Neural progenitor cell (in vitro differentiated cells): Measurements from ENCODE around the gene RNF145. TPM values are rescaled to one million over a fixed set of nuclear protein-coding genes. Genes with fewer than 3 reads are reported as not detected.

Source experiments
- DNase-seq: peaks from one replicate; pipeline ENCODE4 v3.0.0-alpha.2; 2016; ENCODE audit warnings: low spot score
- H2AFZ ChIP-seq: fragments of 200-600 bp; sonication (generic); replicated peaks from 2 replicates; pipeline ENCODE4 v1.6.1; 2016; ENCODE audit warnings: antibody characterized with exemption
- H3F3A ChIP-seq: fragments of 200-600 bp; sonication (generic); 2 replicates; pipeline ENCODE4 v1.6.1; 2016; ENCODE audit warnings: antibody characterized with exemption, low read depth
- H3K27ac ChIP-seq: fragments of 200-600 bp; sonication (generic); 2 replicates; pipeline ENCODE4 v1.5.1; 2016; ENCODE audit warnings: mild to moderate bottlenecking
- H3K27me3 ChIP-seq: fragments of 200-600 bp; sonication (generic); 2 replicates; pipeline ENCODE4 v1.6.1; 2016; ENCODE audit warnings: mild to moderate bottlenecking, moderate library complexity
- H3K36me3 ChIP-seq: fragments of 200-600 bp; sonication (generic); 2 replicates; pipeline ENCODE4 v1.5.1; 2016
- H3K4me1 ChIP-seq: fragments of 200-600 bp; sonication (generic); 2 replicates; pipeline ENCODE4 v1.6.1; 2016; ENCODE audit warnings: mixed run types
- H3K4me2 ChIP-seq: fragments of 200-600 bp; sonication (generic); 2 replicates; pipeline ENCODE4 v1.6.1; 2016
- H3K4me3 ChIP-seq: fragments of 200-600 bp; sonication (generic); 2 replicates; pipeline ENCODE4 v1.5.1; 2016
- H3K79me2 ChIP-seq: fragments of 200-600 bp; sonication (generic); 2 replicates; pipeline ENCODE4 v1.6.1; 2016; ENCODE audit warnings: low read depth
- H3K9ac ChIP-seq: fragments of 200-600 bp; sonication (generic); 2 replicates; pipeline ENCODE4 v1.6.1; 2016
- H3K9me3 ChIP-seq: fragments of 200-600 bp; sonication (generic); 2 replicates; pipeline ENCODE4 v1.5.1; 2016; ENCODE audit warnings: low read depth
- H4K20me1 ChIP-seq: fragments of 200-600 bp; sonication (generic); 2 replicates; pipeline ENCODE4 v1.6.1; 2016; ENCODE audit warnings: low read depth
- H3K27ac Mint-ChIP-seq: 3 replicates; pipeline ENCODE4 v1.8.0; 2021; ENCODE audit warnings: mixed read lengths
- H3K27me3 Mint-ChIP-seq: 2 replicates; pipeline ENCODE4 v1.8.0; 2022; ENCODE audit warnings: low read depth, mild to moderate bottlenecking, inconsistent platforms, moderate library complexity, mixed read lengths; ENCODE audit not compliant: insufficient read depth
- H3K36me3 Mint-ChIP-seq: 3 replicates; pipeline ENCODE4 v1.8.0; 2021; ENCODE audit warnings: mixed read lengths
- H3K4me1 Mint-ChIP-seq: 3 replicates; pipeline ENCODE4 v1.8.0; 2021; ENCODE audit warnings: mixed read lengths
- H3K4me3 Mint-ChIP-seq: 3 replicates; pipeline ENCODE4 v1.8.0; 2021; ENCODE audit warnings: mild to moderate bottlenecking, moderate library complexity, mixed read lengths
- H3K9me3 Mint-ChIP-seq: 3 replicates; pipeline ENCODE4 v1.8.0; 2020; ENCODE audit warnings: mixed read lengths
- CTCF ChIP-seq: fragments of 200-600 bp; sonication (generic); IDR thresholded peaks from 2 replicates; pipeline ENCODE4 v1.5.1; 2017; ENCODE audit warnings: antibody characterized with exemption, mild to moderate bottlenecking
- EZH2 ChIP-seq: fragments of 200-600 bp; sonication (generic); IDR thresholded peaks from 2 replicates; pipeline ENCODE4 v1.6.1; 2017; ENCODE audit warnings: antibody characterized with exemption, mild to moderate bottlenecking, moderate library complexity
- EZH2phosphoT487 ChIP-seq: fragments of 200-600 bp; sonication (generic); IDR thresholded peaks from 2 replicates; pipeline ENCODE4 v1.6.1; 2017; ENCODE audit warnings: antibody characterized with exemption
- total RNA-seq: library from RNA; depleted of rRNA; stranded (reverse); fragments of >200 nt; gene quantifications from 2 replicates; pipeline ENCODE4 v1.2.3, GENCODE V29; 2015; ENCODE audit warnings: low replicate concordance

RNF145 gene
- total RNA-seq, 1 donor from 2014 or later: 80.0 TPM

- no peaks in the 10 kb centered on the region for H3K79me2 ChIP-seq
- H2AFZ ChIP-seq: no peak overlapping the region
- Mint-ChIP-seq H3K4me1 (no peaks in the 10 kb centered on the region), H3K36me3 (no peaks in the 10 kb centered on the region), H3K27me3 (peaks cover 3% of the 10 kb centered on the region), H3K4me3 (no peak overlapping the region), H3K9me3 (no peaks in the 10 kb centered on the region), H3K27ac (no peak overlapping the region)
- H3K4me1 ChIP-seq: peaks cover 12% of the 10 kb centered on the region
- H3K27me3 ChIP-seq: peaks cover 7% of the 10 kb centered on the region
- H3K27ac ChIP-seq: no peak overlapping the region
- no peaks in the 10 kb centered on the region for H3K9me3 ChIP-seq
- no peak overlapping the region for H3K4me2 ChIP-seq
- H4K20me1 ChIP-seq: no peaks in the 10 kb centered on the region
- H3F3A ChIP-seq: peaks cover 6% of the 10 kb centered on the region
- TF ChIP-seq CTCF (no peak), EZH2phosphoT487 (no peak), EZH2 (no peak)
- DNase-seq: no peak
- no peak overlapping the region for H3K4me3 ChIP-seq
- H3K36me3 ChIP-seq: no peaks in the 10 kb centered on the region
- H3K9ac ChIP-seq: no peak overlapping the region
Measured at GRCh38 chr5:159224471-159224870, 15.1 kb upstream of the RNF145 start.

DNA sequence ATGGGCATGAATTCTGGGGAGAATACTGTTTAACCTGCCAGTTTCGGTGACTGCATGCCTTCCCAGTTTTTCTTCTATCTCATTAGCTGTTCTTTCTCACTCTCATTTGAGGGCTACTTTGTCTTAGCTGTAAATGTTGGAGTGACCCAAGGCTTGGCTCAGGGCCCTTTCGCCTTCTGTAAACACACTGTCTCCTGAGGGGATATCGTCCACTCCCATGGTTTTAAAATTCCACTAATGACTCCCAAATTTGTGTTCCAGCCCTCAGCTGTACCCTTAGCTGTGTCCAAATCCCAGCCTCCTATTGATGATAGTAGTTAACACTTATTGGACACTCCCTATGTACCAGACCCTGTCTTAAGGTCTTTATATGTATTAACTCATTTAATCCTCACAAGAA is 14.1 kb upstream of the RNF145 start:
- H4K20me1 ChIP-seq: no peaks in the 10 kb centered on the region
- H3F3A ChIP-seq: no peaks in the 10 kb centered on the region
- no peak overlapping the region for H2AFZ ChIP-seq
- TF ChIP-seq EZH2phosphoT487: no peak
- TF ChIP-seq CTCF: no peak
- TF ChIP-seq EZH2: no peak
- no peaks in the 10 kb centered on the region for H3K9me3 ChIP-seq
- H3K4me3 Mint-ChIP-seq: no peak overlapping the region
- no peaks in the 10 kb centered on the region for H3K4me1 Mint-ChIP-seq
- peaks cover 4% of the 10 kb centered on the region for H3K4me1 ChIP-seq
- H3K36me3 ChIP-seq: no peaks in the 10 kb centered on the region
- no peaks in the 10 kb centered on the region for H3K36me3 Mint-ChIP-seq
- H3K9ac ChIP-seq: no peak overlapping the region
- H3K4me2 ChIP-seq: no peak overlapping the region
- no peak overlapping the region for H3K4me3 ChIP-seq
- H3K27ac Mint-ChIP-seq: no peak overlapping the region
- peaks cover 3% of the 10 kb centered on the region for H3K27me3 Mint-ChIP-seq
- DNase-seq: no peak
- no peak overlapping the region for H3K27ac ChIP-seq
- H3K9me3 Mint-ChIP-seq: no peaks in the 10 kb centered on the region
- peaks cover 7% of the 10 kb centered on the region for H3K27me3 ChIP-seq
- no peaks in the 10 kb centered on the region for H3K79me2 ChIP-seq

GRCh38 chr5:159220206-159220605 is 10.9 kb upstream of the RNF145 start:
- no peaks in the 10 kb centered on the region for H3K27me3 ChIP-seq
- DNase-seq: no peak
- Mint-ChIP-seq H3K36me3 (no peaks in the 10 kb centered on the region), H3K4me3 (no peak overlapping the region), H3K27ac (no peak overlapping the region), H3K4me1 (no peaks in the 10 kb centered on the region), H3K27me3 (peaks cover 3% of the 10 kb centered on the region), H3K9me3 (no peaks in the 10 kb centered on the region)
- H3K4me1 ChIP-seq: peaks cover under 1% of the 10 kb centered on the region
- H3F3A ChIP-seq: peaks cover under 1% of the 10 kb centered on the region
- no peak overlapping the region for H3K9ac ChIP-seq
- H3K36me3 ChIP-seq: no peaks in the 10 kb centered on the region
- no peak overlapping the region for H2AFZ ChIP-seq
- no peaks in the 10 kb centered on the region for H3K79me2 ChIP-seq
- no peaks in the 10 kb centered on the region for H3K9me3 ChIP-seq
- no peak overlapping the region for H3K4me3 ChIP-seq
- H4K20me1 ChIP-seq: no peaks in the 10 kb centered on the region
- TF ChIP-seq CTCF (no peak), EZH2 (no peak)
- no peak overlapping the region for H3K4me2 ChIP-seq
- no peak overlapping the region for H3K27ac ChIP-seq

- H3K9me3 ChIP-seq: no peaks in the 10 kb centered on the region
- H3K4me1 Mint-ChIP-seq: no peaks in the 10 kb centered on the region
- no peak overlapping the region for H3K4me3 Mint-ChIP-seq
- TF ChIP-seq EZH2phosphoT487 (no peak), EZH2 (no peak), CTCF (no peak)
- no peak overlapping the region for H3K4me3 ChIP-seq
- H3F3A ChIP-seq: peaks cover 6% of the 10 kb centered on the region
- H3K79me2 ChIP-seq: no peaks in the 10 kb centered on the region
- no peak overlapping the region for H3K27ac ChIP-seq
- H3K9me3 Mint-ChIP-seq: no peaks in the 10 kb centered on the region
- H3K4me2 ChIP-seq: no peak overlapping the region
- no peaks in the 10 kb centered on the region for H3K36me3 Mint-ChIP-seq
- no peaks in the 10 kb centered on the region for H3K36me3 ChIP-seq
- H3K9ac ChIP-seq: no peak overlapping the region
- no peaks in the 10 kb centered on the region for H4K20me1 ChIP-seq
- peaks cover 8% of the 10 kb centered on the region for H3K4me1 ChIP-seq
- H3K27me3 Mint-ChIP-seq: no peaks in the 10 kb centered on the region
- H2AFZ ChIP-seq: no peak overlapping the region
- H3K27ac Mint-ChIP-seq: no peak overlapping the region
- no peak for DNase-seq
- no peaks in the 10 kb centered on the region for H3K27me3 ChIP-seq
Measured at GRCh38 chr5:159218595-159219023, 9.3 kb upstream of the RNF145 start.
